ENCODE measurements around the gene NBR1.

DNA sequence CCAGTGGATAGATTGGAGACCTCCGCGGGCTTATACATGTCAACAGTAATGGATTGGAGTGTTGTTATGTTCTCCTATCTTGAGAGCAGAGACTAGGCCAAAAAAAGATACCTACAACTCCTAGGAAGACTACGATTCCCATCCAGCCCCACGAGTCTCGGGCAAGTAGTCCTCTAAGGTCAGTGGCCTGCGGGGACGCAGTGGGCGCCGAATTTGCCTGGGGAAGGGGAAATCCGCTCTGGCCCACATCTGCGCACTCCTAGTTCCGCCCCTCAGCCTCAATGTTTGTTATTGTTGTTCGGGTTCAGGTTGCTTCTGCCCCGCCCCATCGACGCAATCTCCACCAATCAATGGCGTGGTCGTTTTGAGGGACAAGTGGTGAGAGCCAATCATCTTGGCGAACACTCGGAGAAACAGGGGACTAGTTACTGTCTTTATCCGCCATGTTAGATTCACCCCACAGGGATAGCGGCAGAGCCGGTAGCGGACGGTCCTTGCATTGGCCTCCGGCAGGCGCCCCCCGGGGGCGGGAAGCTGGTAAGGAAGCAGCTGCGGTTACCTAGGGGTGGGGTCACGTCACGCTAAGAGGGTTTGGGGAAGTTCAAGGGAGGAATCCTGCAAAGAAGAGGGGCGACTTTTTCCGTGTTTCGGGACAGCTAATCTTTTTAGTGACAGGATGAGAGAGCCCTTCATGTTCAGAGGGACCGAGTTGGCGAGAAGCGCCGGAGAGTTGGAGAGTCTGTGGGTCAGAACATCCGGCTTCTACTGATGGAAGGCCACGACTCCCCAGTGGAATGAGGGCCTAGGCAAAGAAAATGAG lies at the start of gene NBR1:
- peak; percentile 84 for TF ChIP-seq POLR2A (IDR thresholded peaks at IDR 0.05)
- TF ChIP-seq, protein P1, sequence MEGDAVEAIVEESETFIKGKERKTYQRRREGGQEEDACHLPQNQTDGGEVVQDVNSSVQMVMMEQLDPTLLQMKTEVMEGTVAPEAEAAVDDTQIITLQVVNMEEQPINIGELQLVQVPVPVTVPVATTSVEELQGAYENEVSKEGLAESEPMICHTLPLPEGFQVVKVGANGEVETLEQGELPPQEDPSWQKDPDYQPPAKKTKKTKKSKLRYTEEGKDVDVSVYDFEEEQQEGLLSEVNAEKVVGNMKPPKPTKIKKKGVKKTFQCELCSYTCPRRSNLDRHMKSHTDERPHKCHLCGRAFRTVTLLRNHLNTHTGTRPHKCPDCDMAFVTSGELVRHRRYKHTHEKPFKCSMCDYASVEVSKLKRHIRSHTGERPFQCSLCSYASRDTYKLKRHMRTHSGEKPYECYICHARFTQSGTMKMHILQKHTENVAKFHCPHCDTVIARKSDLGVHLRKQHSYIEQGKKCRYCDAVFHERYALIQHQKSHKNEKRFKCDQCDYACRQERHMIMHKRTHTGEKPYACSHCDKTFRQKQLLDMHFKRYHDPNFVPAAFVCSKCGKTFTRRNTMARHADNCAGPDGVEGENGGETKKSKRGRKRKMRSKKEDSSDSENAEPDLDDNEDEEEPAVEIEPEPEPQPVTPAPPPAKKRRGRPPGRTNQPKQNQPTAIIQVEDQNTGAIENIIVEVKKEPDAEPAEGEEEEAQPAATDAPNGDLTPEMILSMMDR (IDR thresholded peaks at IDR 0.05): peak in 2 of 4 donors; percentile 15 to 23

Data from right lobe of liver (tissue), 4 donors.